Measurements from ENCODE around the gene SLC24A5. TPM values are rescaled to one million over a fixed set of nuclear protein-coding genes. Genes with fewer than 3 reads are reported as not detected.

SLC24A5 gene
- polyA plus RNA-seq, 2 of the 4 experiments (the other 2 are of a cell fraction), result 0.05 TPM; not detected in 1

DNA sequence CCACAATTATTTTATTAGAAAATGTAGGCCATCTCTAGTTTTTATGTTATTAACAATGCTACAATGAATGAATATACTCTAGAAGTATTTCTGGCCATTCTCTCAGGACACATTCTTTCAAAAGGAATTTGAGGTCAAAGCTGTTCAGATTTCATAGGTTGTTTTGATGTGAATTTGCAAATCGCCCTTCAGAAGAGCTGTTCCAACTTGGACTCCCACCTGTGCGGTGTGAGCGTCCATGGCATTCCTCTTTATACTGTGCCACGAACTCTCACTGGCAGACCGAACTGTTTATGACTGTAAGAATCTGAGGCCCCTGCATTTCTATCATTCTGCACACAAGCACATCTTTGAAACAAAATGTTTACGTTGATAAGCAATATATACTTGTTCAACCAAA is 18.6 kb upstream of the SLC24A5 start:
- H3K9me3 ChIP-seq, result no peaks in the 10 kb centered on the region
- H3K4me3 ChIP-seq, result no peak overlapping the region
- TF ChIP-seq, protein P1, sequence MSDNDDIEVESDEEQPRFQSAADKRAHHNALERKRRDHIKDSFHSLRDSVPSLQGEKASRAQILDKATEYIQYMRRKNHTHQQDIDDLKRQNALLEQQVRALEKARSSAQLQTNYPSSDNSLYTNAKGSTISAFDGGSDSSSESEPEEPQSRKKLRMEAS (IDR thresholded peaks at IDR 0.05), result no peak
- TF ChIP-seq HEYL (CRISPR knock-in tag; IDR thresholded peaks at IDR 0.05), result no peak
- TF ChIP-seq, protein P2, sequence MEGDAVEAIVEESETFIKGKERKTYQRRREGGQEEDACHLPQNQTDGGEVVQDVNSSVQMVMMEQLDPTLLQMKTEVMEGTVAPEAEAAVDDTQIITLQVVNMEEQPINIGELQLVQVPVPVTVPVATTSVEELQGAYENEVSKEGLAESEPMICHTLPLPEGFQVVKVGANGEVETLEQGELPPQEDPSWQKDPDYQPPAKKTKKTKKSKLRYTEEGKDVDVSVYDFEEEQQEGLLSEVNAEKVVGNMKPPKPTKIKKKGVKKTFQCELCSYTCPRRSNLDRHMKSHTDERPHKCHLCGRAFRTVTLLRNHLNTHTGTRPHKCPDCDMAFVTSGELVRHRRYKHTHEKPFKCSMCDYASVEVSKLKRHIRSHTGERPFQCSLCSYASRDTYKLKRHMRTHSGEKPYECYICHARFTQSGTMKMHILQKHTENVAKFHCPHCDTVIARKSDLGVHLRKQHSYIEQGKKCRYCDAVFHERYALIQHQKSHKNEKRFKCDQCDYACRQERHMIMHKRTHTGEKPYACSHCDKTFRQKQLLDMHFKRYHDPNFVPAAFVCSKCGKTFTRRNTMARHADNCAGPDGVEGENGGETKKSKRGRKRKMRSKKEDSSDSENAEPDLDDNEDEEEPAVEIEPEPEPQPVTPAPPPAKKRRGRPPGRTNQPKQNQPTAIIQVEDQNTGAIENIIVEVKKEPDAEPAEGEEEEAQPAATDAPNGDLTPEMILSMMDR (IDR thresholded peaks at IDR 0.05), result no peak
- no peak for TF ChIP-seq EP300 (IDR thresholded peaks at IDR 0.05)
- no peak for TF ChIP-seq JUN (IDR thresholded peaks at IDR 0.05)
- no peak for TF ChIP-seq RAD21 (conservative IDR thresholded peaks at IDR 0.05 in 1 of 2, IDR thresholded peaks at IDR 0.05 in 1 of 2)
- TF ChIP-seq, protein P3, sequence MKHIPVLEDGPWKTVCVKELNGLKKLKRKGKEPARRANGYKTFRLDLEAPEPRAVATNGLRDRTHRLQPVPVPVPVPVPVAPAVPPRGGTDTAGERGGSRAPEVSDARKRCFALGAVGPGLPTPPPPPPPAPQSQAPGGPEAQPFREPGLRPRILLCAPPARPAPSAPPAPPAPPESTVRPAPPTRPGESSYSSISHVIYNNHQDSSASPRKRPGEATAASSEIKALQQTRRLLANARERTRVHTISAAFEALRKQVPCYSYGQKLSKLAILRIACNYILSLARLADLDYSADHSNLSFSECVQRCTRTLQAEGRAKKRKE (CRISPR knock-in tag; IDR thresholded peaks at IDR 0.05; ENCODE audit: low read depth), result no peak
- TF ChIP-seq, protein P4, sequence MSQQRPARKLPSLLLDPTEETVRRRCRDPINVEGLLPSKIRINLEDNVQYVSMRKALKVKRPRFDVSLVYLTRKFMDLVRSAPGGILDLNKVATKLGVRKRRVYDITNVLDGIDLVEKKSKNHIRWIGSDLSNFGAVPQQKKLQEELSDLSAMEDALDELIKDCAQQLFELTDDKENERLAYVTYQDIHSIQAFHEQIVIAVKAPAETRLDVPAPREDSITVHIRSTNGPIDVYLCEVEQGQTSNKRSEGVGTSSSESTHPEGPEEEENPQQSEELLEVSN (IDR thresholded peaks at IDR 0.05; ENCODE audit: borderline replicate concordance, low read depth), result no peak
- TF ChIP-seq FOSL2 (IDR thresholded peaks at IDR 0.05), result no peak
- TF ChIP-seq FOSL2 (CRISPR knock-in tag; IDR thresholded peaks at IDR 0.05), result no peak
- TF ChIP-seq CBX2 (IDR thresholded peaks at IDR 0.05; ENCODE audit: borderline replicate concordance, low read depth), result no peak
- no peak for TF ChIP-seq SREBF2 (IDR thresholded peaks at IDR 0.05)
- no peak for TF ChIP-seq ZNF302 (CRISPR knock-in tag; IDR thresholded peaks at IDR 0.05)
- no peak for TF ChIP-seq FOXS1 (CRISPR knock-in tag; IDR thresholded peaks at IDR 0.05)
- TF ChIP-seq EHMT2 (IDR thresholded peaks at IDR 0.05; ENCODE audit: low read depth), result no peak
- no peak for TF ChIP-seq RFX5 (IDR thresholded peaks at IDR 0.05)
- no peak for TF ChIP-seq ZC3H11A (IDR thresholded peaks at IDR 0.05)
- TF ChIP-seq, protein P5, sequence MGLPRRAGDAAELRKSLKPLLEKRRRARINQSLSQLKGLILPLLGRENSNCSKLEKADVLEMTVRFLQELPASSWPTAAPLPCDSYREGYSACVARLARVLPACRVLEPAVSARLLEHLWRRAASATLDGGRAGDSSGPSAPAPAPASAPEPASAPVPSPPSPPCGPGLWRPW (IDR thresholded peaks at IDR 0.05), result no peak
- TF ChIP-seq NPAS2 (CRISPR knock-in tag; IDR thresholded peaks at IDR 0.05; ENCODE audit: borderline replicate concordance), result no peak
- no peak overlapping the region for H3K4me2 ChIP-seq
- FAIRE-seq, result no peak
- DNase-seq (ENCODE audit: low read depth in 1 of 2, low spot score in 1 of 2), result no peak
- 32% methylated on average over 6 of the region's 6 CpGs for WGBS (ENCODE audit: missing lambda C conversion rate)
- no peaks in the 10 kb centered on the region for H3K4me1 ChIP-seq
- CTCF ChIA-PET, result no interaction called here
- no peak overlapping the region for H3K27ac ChIP-seq
- ATAC-seq, result no peak
- POLR2A ChIA-PET, result no interaction called here

DNA sequence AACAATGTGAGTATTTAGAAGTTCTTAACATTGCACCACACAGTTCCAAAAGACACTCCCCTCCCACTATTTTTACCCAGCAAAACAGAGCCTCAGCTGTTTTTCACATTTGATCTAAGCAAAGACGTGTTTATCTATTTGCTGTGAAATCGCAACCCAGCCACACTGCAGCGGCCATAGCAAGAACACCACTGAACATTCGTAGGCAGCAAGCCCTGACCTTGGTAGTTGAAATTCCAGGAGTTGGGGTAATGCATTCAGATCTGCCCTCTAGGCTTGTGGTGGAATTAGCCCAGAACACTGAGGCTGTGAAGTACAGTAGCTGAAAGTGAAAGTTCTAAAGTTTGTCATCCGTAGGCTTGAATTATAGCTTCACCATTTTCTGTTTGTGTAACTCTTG is 17.1 kb upstream of the SLC24A5 start:
- no peaks in the 10 kb centered on the region for H3K4me1 ChIP-seq
- no peak for DNase-seq (ENCODE audit: low read depth in 1 of 2, low spot score in 1 of 2)
- ChIA-PET POLR2A (no interaction called here), CTCF (no interaction called here)
- TF ChIP-seq CBX2 (IDR thresholded peaks at IDR 0.05; ENCODE audit: borderline replicate concordance, low read depth), result no peak
- no peak for TF ChIP-seq FOSL2 (IDR thresholded peaks at IDR 0.05)
- no peak for TF ChIP-seq FOSL2 (CRISPR knock-in tag; IDR thresholded peaks at IDR 0.05)
- no peak for TF ChIP-seq CBX8 (IDR thresholded peaks at IDR 0.05)
- TF ChIP-seq RFX5 (IDR thresholded peaks at IDR 0.05), result no peak
- no peak for TF ChIP-seq TFCP2L1 (CRISPR knock-in tag; IDR thresholded peaks at IDR 0.05)
- no peak for TF ChIP-seq BHLHE40 (IDR thresholded peaks at IDR 0.05; ENCODE audit: low read depth, low read length)
- no peak for TF ChIP-seq MAFK (IDR thresholded peaks at IDR 0.05; ENCODE audit: partially characterized antibody)
- TF ChIP-seq, protein P3 (CRISPR knock-in tag; IDR thresholded peaks at IDR 0.05; ENCODE audit: low read depth), result no peak
- FAIRE-seq, result no peak
- WGBS (ENCODE audit: missing lambda C conversion rate), result 47% methylated on average over 5 of the region's 5 CpGs
- no peaks in the 10 kb centered on the region for H3K9me3 ChIP-seq
- no peak overlapping the region for H3K27ac ChIP-seq
- H3K4me3 ChIP-seq, result no peak overlapping the region
- no peak overlapping the region for H3K4me2 ChIP-seq
- ATAC-seq, result no peak
